GM18868 (cell line): Measurements from ENCODE around the gene PIEZO1.

Experiments
- ATAC-seq: cut with Tn5 transposase; IDR thresholded peaks from one replicate; pipeline ENCODE4 v1.9.1; 2021; ENCODE audit warnings: mild to moderate bottlenecking, moderate library complexity; ENCODE audit not compliant: unreplicated experiment

The PIEZO1 gene

GRCh38 chr16:88769617-88770460, 15.2 kb downstream of the PIEZO1 start:
- no peak for ATAC-seq

- ATAC-seq, result no peak
Observed at GRCh38 chr16:88768071-88768783, 16.8 kb downstream of the PIEZO1 start.

GRCh38 chr16:88767546-88768070, 17.4 kb downstream of the PIEZO1 start:
- no peak for ATAC-seq

GRCh38 chr16:88766975-88767374, 18.0 kb downstream of the PIEZO1 start:
- no peak for ATAC-seq

GRCh38 chr16:88764913-88765349, 20.1 kb downstream of the PIEZO1 start:
- ATAC-seq, result no peak

GRCh38 chr16:88764080-88764479, 20.9 kb downstream of the PIEZO1 start:
- no peak for ATAC-seq

GRCh38 chr16:88763502-88764053, 21.4 kb downstream of the PIEZO1 start:
- no peak for ATAC-seq

- ATAC-seq, result no peak
Observed at GRCh38 chr16:88762941-88763340, 22.1 kb downstream of the PIEZO1 start.

- ATAC-seq, result no peak
Observed at GRCh38 chr16:88762258-88762870, 22.7 kb downstream of the PIEZO1 start.

- no peak for ATAC-seq
Observed at GRCh38 chr16:88761830-88762229, 23.2 kb downstream of the PIEZO1 start.

GRCh38 chr16:88761143-88761534, 23.9 kb downstream of the PIEZO1 start:
- ATAC-seq, result no peak

- no peak for ATAC-seq
Observed at GRCh38 chr16:88760424-88761142, 24.4 kb downstream of the PIEZO1 start.

GRCh38 chr16:88759976-88760350, 25.1 kb downstream of the PIEZO1 start:
- no peak for ATAC-seq

GRCh38 chr16:88759245-88759975, 25.6 kb downstream of the PIEZO1 start:
- ATAC-seq, result no peak

GRCh38 chr16:88758944-88759244, 26.1 kb downstream of the PIEZO1 start:
- ATAC-seq, result no peak

- ATAC-seq, result no peak
Observed at GRCh38 chr16:88758227-88758943, 26.6 kb downstream of the PIEZO1 start.

- ATAC-seq, result no peak
Observed at GRCh38 chr16:88755745-88756443, 29.1 kb downstream of the PIEZO1 start.

- ATAC-seq, result no peak
Observed at GRCh38 chr16:88754912-88755744, 29.9 kb downstream of the PIEZO1 start.
